CD4-positive, alpha-beta T cell treated with Interleukin-17A for 4 hours (primary cell): ENCODE data around the gene FGF21.
"Not testable (repeated sequence)": the region's sequence is repeated elsewhere in the genome, so short reads cannot be mapped to it uniquely, and the experiment has no call there.

Experiments
- DNase-seq: peaks from one replicate; pipeline ENCODE4 v3.0.0-alpha.2; 2020; ENCODE audit warnings: mixed read lengths

The FGF21 gene, protein sequence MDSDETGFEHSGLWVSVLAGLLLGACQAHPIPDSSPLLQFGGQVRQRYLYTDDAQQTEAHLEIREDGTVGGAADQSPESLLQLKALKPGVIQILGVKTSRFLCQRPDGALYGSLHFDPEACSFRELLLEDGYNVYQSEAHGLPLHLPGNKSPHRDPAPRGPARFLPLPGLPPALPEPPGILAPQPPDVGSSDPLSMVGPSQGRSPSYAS

GRCh38 chr19:48755084-48755641 lies at the start of gene FGF21:
TSS of gene FGF21 (plus strand) at chr19:48755524. CDS start at chr19:48756237, 713 bp downstream.
- DNase-seq, result no peak

GRCh38 chr19:48708471-48708870 lies 46.9 kb upstream of the FGF21 start:
- DNase-seq, result no peak

DNA sequence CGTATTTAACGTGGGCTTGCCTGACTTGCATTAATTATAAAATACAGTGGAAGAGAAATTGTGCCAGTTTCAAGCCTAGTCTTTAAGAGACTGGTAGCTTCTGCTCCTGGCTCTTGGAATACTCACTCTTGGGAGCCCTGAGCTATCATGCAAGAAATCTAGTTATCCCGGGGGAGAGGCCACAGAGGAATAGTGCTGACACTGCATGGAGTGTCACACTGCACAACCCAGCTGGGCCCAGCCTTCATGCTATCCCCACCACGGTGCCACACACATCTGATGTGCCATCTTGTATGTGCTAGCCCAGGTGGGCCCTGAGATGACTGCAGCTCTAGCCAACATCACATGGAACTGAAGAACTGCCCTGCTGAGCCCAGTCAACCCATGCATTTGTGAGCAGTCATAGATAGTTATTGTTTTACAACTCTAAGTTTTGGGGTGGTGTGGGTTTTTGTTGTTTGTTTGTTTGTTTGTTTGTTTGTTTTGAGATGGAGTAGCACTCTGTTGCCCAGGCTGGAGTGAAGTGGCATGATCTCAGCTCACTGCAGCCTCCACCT lies 44.1 kb upstream of the FGF21 start:
- DNase-seq, result no peak

DNA sequence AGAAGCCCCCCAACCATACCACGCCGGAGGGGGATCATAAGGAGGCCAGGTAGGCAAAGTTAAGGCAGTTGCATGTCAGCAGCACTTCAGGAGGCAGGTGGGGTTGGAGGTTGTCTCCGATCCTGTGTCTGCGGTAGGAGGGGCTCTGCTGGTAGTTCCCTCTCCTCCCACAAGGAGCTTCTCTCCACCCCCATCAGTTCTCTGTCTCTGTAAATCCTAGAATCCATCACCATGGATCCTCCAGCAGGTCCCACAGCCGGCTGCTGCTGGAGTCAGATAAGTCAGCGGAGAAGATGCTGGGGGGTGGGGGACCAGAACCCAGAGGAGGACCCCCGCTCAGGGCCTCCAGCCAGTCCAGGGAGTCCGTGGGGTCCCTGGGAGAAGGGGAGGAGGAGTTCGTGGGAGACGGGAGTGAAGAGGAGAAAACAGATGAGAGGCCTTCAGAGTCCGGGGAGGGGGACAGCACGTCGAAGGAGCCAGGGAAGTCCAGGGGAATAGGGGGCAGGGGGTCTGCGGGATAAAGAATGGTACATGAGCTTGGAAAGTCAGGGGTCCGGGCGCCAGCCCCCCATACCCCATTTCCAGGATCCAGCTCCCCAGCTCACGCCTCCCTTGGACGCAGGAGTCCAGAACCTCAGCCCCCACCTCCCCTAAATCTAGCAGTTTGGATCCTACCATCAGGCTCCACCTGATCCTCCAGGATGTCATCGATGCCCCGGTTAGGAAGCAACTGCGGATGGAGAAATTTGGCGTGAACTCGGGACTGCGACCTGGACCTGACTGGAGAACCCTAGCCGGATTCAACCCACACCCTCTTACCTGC lies 42.1 kb upstream of the FGF21 start:
- DNase-seq, result no peak

DNA sequence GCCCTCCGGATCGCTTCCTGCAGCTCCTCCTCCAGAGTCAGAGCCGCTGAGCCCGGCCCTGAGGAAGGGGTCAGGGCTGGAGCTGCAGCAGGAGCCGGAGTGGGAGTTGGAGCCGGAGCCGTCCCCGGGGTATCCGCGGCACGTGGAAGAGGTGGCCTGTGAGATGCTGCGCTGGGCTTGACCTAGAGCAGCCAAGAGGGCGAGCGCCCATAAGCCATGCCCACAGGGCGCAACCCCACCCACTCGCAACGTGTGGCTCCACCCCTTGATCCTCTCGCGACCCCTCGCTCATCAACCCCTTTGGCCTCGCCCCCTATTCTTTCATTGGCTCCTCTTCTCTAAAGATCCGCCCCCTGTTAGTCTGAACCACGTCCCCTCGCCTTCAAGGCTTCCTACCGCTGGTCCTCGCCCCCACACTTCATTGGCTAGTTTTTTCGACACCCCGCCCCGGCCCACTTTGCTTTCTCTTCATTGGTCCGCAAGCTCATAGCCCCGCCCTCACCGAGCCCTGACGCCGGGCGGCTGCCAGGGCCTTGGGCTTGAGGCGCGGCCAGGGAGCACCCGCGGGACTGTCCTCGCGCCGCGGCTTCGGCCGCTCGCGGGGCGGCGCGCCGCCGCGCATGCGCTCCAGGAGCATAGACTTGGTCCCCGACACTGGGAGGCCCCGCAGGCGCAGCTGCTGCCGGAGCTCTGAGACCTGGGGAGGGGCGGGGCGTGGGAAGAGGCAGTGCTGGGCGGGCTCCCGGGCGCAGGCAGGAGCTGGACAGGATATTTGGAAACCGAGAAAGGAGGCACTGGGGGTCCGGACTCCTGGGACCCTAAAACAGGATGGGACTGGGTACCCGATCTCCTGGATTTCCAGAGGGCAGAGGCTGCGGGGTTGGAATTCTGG lies 41.2 kb upstream of the FGF21 start:
- peak; percentile 98 for DNase-seq

DNA sequence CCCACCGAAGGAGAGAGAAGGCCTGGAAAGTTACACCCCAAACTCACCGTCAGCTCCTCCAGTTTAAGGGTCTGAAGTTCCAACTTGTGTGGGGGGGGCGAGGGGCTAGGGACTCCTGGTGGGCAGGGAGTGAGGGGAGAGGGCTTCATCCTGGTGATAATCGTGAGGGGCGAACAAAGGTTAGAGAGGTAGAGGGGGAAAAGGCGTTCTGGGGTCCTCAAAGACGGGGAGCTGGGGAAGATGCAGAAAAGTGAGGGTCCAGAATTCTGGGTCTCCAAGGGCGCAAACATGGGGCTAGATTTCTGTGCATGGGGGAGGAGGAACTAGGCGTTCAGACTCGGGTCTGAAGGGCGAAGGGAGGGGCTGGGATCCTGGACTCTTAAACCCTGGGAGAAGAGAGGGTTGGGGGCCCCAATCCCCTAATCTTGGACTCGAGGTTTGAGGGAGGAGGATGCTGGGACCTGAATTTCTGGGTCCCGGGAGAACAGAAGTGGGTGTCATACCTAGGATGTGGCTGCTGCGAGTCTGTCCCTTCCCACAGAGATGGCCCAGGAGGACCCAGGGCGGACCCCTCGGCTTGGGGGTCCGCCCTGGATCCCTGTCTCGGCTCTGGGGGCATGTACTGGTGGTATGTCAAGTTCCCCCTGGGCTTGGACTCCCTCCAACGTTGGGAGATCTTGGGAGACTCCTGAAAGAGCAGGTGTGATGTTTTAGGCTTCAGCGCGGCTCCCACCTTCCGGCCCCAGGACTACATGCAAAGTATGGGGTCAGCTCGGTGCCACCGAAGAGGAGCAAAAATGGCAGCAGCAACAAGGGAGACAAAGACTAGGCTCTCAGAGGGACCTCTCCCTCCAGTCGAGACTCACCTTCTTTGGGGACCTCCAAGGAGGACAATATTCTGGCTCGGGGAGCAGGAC lies 40.3 kb upstream of the FGF21 start:
- no peak for DNase-seq

DNA sequence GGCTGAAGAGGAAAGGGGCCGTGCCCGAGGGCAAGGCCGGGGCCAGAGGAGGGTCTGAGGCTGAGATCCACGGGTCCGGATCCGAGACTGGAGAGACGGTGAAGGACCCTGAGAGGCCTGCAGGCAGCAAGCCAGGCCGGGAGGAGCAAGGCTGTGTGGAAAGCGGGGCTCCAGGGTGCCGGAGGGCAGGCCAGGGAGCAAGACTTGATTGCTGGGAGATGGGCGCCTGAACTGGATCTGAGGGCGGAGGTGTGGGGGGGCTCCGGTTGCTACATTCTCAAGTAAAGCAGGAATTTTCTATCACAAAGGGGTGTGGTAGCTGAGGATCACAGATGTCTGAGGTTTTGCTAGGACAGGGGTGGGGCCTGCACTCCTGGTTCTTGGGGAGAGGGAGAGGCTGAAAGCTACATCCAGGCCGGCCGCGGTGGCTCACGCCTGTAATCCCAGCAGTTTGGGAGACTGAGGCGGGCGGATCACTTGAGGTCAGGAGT lies 39.6 kb upstream of the FGF21 start:
- DNase-seq, result no peak

DNA sequence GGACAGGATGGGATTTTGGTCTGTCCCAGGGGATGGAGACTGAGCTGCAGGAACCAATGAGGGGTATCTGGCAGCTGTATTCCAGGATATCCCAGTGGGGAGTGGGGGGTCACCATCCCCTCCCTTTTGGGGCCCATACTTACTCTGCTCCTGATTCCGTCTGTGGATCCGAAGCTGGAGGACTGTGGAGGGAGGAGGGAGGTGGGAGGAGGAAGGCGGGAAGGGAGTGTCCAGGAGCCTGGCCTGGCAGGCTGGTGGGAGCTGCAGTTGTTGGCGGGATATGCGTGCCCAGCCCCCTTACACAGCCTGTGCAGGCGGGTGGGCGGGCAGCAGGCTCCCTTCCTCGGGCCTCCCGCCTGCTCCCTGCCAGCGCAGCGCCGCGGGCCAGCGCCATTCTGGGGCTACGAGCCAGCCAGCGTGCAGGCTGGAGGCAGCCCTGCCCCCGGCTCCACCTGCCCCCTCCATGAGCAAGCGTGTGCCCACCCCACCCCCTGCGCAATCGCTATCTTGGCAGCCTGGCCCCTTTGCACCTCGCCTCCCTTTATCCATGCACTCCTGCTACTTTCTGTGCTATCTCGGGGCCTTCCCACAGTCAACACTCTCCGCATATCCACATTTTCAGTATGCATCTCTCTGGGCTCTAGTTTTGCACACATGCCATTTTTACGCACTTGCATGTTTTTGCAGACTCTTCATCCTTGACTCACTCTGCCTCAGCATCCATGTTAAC lies 38.6 kb upstream of the FGF21 start:
- DNase-seq, result no peak

- not testable (repeated sequence) for DNase-seq
These were observed 37.2 kb upstream of the FGF21 start for GRCh38 chr19:48718106-48718505.

DNA sequence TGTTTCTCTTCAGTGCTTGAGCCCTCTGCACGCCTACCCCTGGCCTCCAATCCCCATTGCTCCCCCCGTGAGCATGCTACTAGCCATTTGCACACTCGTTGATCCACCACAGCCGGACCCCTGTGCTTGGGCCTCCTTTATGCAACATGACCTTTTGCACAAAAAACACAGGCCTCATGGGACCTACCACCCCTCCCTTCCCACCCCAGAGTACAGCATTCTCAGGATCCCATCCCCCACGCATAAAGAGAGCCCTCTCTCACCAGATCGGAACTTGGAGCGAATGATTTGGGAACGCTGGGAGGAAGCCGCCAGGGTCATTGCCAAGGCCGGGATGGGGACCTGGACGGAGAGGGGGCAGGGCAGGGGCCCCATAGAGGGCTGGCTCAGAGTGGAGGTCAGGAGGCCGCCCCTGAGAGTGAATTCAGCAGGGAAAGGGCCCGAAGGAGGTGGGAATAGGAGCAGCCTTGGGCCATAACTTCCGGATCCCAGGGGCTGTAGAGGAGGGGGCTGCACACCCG lies 36.6 kb upstream of the FGF21 start:
- no peak for DNase-seq

DNA sequence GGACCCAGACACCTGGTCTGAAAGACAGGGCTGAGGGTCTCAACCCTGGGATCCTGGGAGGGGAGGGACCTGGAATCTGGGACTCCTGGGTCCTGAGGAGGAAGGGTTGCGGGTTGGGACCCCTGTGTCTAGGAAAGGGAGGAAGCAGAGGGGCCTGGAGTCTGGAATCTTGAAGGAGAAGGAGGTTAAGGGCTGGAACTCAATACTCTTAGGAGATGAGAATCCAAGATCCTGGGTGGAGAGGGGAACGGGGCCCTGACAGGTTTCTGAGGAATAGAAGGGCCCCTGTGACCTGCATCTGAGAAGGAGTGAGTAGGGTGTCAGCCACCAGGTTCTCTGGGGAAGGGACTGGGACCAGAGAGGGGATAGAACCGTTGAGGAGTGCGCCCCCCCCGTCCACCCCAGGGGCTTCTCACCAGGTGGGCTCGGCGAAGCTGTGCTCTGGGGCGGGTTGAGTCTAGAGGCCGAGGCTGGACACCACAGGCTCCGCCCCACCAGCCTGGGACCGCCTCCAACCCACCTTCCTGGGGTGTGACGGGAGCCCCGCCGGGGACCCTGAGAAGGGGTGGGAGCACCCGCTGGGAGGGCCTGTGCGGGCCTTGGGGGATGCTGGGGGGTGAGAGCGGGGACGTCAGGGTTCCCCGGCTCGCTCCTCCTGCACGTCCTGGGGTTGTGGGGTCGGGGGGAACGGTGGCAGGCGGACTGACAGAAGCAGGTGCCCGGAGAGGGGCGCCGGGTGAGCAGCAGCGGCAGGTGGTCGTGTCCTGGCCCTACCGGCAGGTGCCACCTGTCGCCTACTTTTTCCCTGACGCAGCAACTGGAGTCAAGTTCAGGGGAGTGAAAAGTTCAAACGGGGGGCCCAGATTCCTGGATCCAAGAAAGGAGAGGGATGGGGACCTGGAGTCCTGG lies 35.8 kb upstream of the FGF21 start, which contains the start of gene MAMSTR:
TSS of gene MAMSTR (minus strand) at position 463 of the 909 bp plus-strand sequence. CDS start 694 bp downstream, outside the sequence.
- no peak for DNase-seq

GRCh38 chr19:48720251-48720612 lies 35.1 kb upstream of the FGF21 start:
- no peak for DNase-seq

GRCh38 chr19:48720613-48721296 lies 34.6 kb upstream of the FGF21 start:
- DNase-seq, result peak; percentile 93

GRCh38 chr19:48722196-48722708 lies 33.1 kb upstream of the FGF21 start:
- DNase-seq, result no peak

- DNase-seq, result peak; percentile 29
These were observed 30.2 kb upstream of the FGF21 start for GRCh38 chr19:48724796-48725753.

DNA sequence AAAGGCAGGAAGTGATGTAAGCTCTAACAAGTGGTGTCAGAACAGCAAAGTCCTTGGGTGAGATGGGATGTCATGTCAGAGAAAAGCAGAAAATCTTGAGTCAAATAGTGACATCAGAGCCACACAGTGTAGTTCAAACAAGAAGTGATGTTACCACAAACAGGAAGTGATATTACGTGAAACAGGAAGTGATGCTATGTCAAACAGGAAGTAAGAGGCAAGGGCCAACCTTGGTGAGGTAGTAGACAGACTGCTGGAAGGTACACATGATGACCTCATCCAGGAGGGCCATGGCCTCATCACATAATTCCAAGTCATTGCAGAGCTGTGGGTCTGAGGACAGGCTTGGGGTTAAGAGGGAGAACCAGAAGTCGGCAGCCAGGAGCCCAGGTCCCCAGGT lies 28.8 kb upstream of the FGF21 start:
- DNase-seq, result peak; percentile 20
